Right lobe of liver (tissue), 4 donors: ENCODE results near the gene PTCH2.

Experiments
- CTCF ChIP-seq, 4 donors: fragments of 200-600 bp in 3 of 4; fragments of 450-650 bp in 1 of 4; IDR thresholded peaks; one replicate each; pipeline versions ENCODE4 v1.5.1 to v1.8.0; 2016 to 2022; ENCODE audit warnings: antibody characterized with exemption in 4 of 4, mild to moderate bottlenecking in 2 of 4
- POLR2A ChIP-seq: fragments of 450-650 bp; IDR thresholded peaks from one replicate; pipeline ENCODE4 v1.6.1; 2017; ENCODE audit warnings: antibody characterized with exemption, mild to moderate bottlenecking
- donor health status: DM: no; HTN: no; CAD: no.
- donor health status: DM: no; HTN: no; CAD: no.
- donor health status: DM: no; HTN: yes; CAD: no.

- TF ChIP-seq CTCF (IDR thresholded peaks at IDR 0.05) (no peak), POLR2A (no peak)
Observed at GRCh38 chr1:44792736-44793502, 50.1 kb downstream of the PTCH2 start.
